HepG2 (cell line): Measurements from ENCODE around the gene MSANTD1. TPM values are rescaled to one million over a fixed set of nuclear protein-coding genes. Genes with fewer than 3 reads are reported as not detected.

Source experiments
- ARHGAP35 ChIP-seq: sonication (generic); formaldehyde crosslinking; IDR thresholded peaks from 2 replicates; pipeline ENCODE4 v1.9.0; 2022; ENCODE audit warnings: mild to moderate bottlenecking, inconsistent platforms, moderate library complexity, missing genetic modification reagents, borderline replicate concordance
- EHMT2 ChIP-seq: fragments of 200-600 bp; sonication (generic); IDR thresholded peaks from 2 replicates; pipeline ENCODE4 v1.7.0; 2017; ENCODE audit warnings: antibody characterized with exemption, low read depth, low read length, borderline replicate concordance
- EZH2 ChIP-seq: conservative IDR thresholded peaks from 2 replicates; pipeline ENCODE4 v1.6.1; 2012; ENCODE audit warnings: mild to moderate bottlenecking, low read depth, low read length, moderate library complexity
- FOXM1 ChIP-seq: sonication (generic); formaldehyde crosslinking; IDR thresholded peaks from 2 replicates; pipeline ENCODE4 v1.5.0; 2020; ENCODE audit warnings: missing genetic modification reagents
- HDAC6 ChIP-seq: fragments of 200-600 bp; sonication (generic); IDR thresholded peaks from 2 replicates; pipeline ENCODE4 v1.7.0; 2017; ENCODE audit warnings: mild to moderate bottlenecking, antibody characterized with exemption, low read length, low read depth
- KAT2B ChIP-seq: fragments of 150-350 bp; IDR thresholded peaks from 2 replicates; pipeline ENCODE4 v1.6.1; 2014; ENCODE audit warnings: low read depth, low read length, borderline replicate concordance
- KAT8 ChIP-seq: IDR thresholded peaks from 2 replicates; pipeline ENCODE4 v1.6.1; 2016; ENCODE audit warnings: missing genetic modification reagents, missing compliant biosample characterization
- MIER2 ChIP-seq: IDR thresholded peaks from 2 replicates; pipeline ENCODE4 v1.6.1; 2016; ENCODE audit warnings: missing biosample characterization, missing genetic modification reagents
- MTF2 ChIP-seq: sonication (generic); formaldehyde crosslinking; IDR thresholded peaks from 2 replicates; pipeline ENCODE4 v1.5.0; 2020; ENCODE audit warnings: missing genetic modification reagents, borderline replicate concordance
- MXD4 ChIP-seq: IDR thresholded peaks from 2 replicates; pipeline ENCODE4 v1.6.1; 2016; ENCODE audit warnings: mild to moderate bottlenecking, missing biosample characterization, missing genetic modification reagents
- NR2F1 ChIP-seq, 2 experiments: fragments of 450-650 bp in 1 of 2; formaldehyde crosslinking in 1 of 2; IDR thresholded peaks; 2 replicates each; pipeline versions ENCODE4 v1.5.0 to v1.6.1; 2016 to 2020; ENCODE audit warnings: mild to moderate bottlenecking in 1 of 2, missing compliant biosample characterization in 1 of 2, missing genetic modification reagents in 1 of 2, moderate library complexity in 1 of 2
- RBM39 ChIP-seq: fragments of 200-400 bp; formaldehyde crosslinking; IDR thresholded peaks from one replicate; pipeline ENCODE4 v1.6.1; 2018; ENCODE audit warnings: antibody characterized with exemption, mild to moderate bottlenecking, low read depth, low read length; ENCODE audit not compliant: poor library complexity, severe bottlenecking
- RCOR2 ChIP-seq: IDR thresholded peaks from 2 replicates; pipeline ENCODE4 v1.6.1; 2016; ENCODE audit warnings: missing biosample characterization, missing genetic modification reagents
- RNF2 ChIP-seq: fragments of 450-650 bp; conservative IDR thresholded peaks from 2 replicates; pipeline ENCODE4 v1.6.1; 2016; ENCODE audit warnings: low read depth
- TARDBP ChIP-seq: sonication (generic); formaldehyde crosslinking; IDR thresholded peaks from 2 replicates; pipeline ENCODE4 v1.8.0; 2022; ENCODE audit warnings: mild to moderate bottlenecking, missing genetic modification reagents
- XRCC5 ChIP-seq: fragments of 200-400 bp; formaldehyde crosslinking; optimal IDR thresholded peaks from 2 replicates; pipeline ENCODE3; 2017; ENCODE audit warnings: mild to moderate bottlenecking, low read length
- ZNF136 ChIP-seq: sonication (generic); formaldehyde crosslinking; IDR thresholded peaks from 2 replicates; pipeline ENCODE4 v1.8.1; 2022; ENCODE audit warnings: low read depth, mild to moderate bottlenecking, moderate library complexity, missing genetic modification reagents
- ZNF260 ChIP-seq: sonication (generic); formaldehyde crosslinking; IDR thresholded peaks from 2 replicates; pipeline ENCODE4 v1.4.0; 2020; ENCODE audit warnings: missing genetic modification reagents, low read depth, mild to moderate bottlenecking, borderline replicate concordance
- ZNF629 ChIP-seq: sonication (generic); formaldehyde crosslinking; conservative IDR thresholded peaks from 2 replicates; pipeline ENCODE4 v1.5.0; 2020; ENCODE audit warnings: missing genetic modification reagents
- ZNF672 ChIP-seq: sonication (generic); formaldehyde crosslinking; IDR thresholded peaks from 2 replicates; pipeline ENCODE4 v1.8.1; 2022; ENCODE audit warnings: missing genetic modification reagents
- ZNF768 ChIP-seq: sonication (generic); formaldehyde crosslinking; IDR thresholded peaks from 2 replicates; pipeline ENCODE4 v1.4.0; 2020; ENCODE audit warnings: missing genetic modification reagents
- polyA plus RNA-seq, 8 experiments: library from polyadenylated mRNA; depleted of rRNA in 3 of 8; stranded (reverse) in 7 of 8; unstranded in 1 of 8; fragments of >200 nt; fragmentation: Illumina TruSeq in 4 of 8; extraction: Trizol in 4 of 8; gene quantifications; 2 replicates each; pipeline versions ENCODE4 v1.2.1 to v1.2.3, GENCODE V29; 2011 to 2016; ENCODE audit warnings: low read depth in 4 of 8, missing spikeins in 1 of 8, mixed read lengths in 1 of 8; ENCODE audit not compliant: insufficient read depth in 1 of 8
- total RNA-seq, 5 experiments: library from RNA; depleted of rRNA; stranded (reverse); fragments of >200 nt; fragmentation: Illumina TruSeq; extraction: Trizol; gene quantifications; 2 replicates each; pipeline ENCODE4 v1.2.3, GENCODE V29; 2016; ENCODE audit warnings: low read depth in 1 of 5
- TF ChIP-seq, protein P1 (sequence below): sonication (generic); formaldehyde crosslinking; IDR thresholded peaks from 2 replicates; pipeline ENCODE4 v1.8.0; 2022; ENCODE audit warnings: missing genetic modification reagents, mild to moderate bottlenecking, moderate library complexity, borderline replicate concordance
- TF ChIP-seq, protein P2 (sequence below): sonication (generic); formaldehyde crosslinking; IDR thresholded peaks from 2 replicates; pipeline ENCODE4 v1.5.1; 2020; ENCODE audit warnings: mild to moderate bottlenecking, moderate library complexity, missing genetic modification reagents
- TF ChIP-seq, protein P3 (sequence below): IDR thresholded peaks from 2 replicates; pipeline ENCODE4 v1.6.1; 2016; ENCODE audit warnings: missing compliant biosample characterization, missing genetic modification reagents, borderline replicate concordance
- TF ChIP-seq, protein P4 (sequence below): sonication (generic); formaldehyde crosslinking; IDR thresholded peaks from 2 replicates; pipeline ENCODE4 v1.4.0; 2020; ENCODE audit warnings: missing genetic modification reagents

Gene MSANTD1
- total and polyA plus RNA-seq, 2 of the 13 experiments (the other 11 are each of a cell fraction or from before 2014, with no cell fraction given) = 0.22 to 0.40 TPM

DNA sequence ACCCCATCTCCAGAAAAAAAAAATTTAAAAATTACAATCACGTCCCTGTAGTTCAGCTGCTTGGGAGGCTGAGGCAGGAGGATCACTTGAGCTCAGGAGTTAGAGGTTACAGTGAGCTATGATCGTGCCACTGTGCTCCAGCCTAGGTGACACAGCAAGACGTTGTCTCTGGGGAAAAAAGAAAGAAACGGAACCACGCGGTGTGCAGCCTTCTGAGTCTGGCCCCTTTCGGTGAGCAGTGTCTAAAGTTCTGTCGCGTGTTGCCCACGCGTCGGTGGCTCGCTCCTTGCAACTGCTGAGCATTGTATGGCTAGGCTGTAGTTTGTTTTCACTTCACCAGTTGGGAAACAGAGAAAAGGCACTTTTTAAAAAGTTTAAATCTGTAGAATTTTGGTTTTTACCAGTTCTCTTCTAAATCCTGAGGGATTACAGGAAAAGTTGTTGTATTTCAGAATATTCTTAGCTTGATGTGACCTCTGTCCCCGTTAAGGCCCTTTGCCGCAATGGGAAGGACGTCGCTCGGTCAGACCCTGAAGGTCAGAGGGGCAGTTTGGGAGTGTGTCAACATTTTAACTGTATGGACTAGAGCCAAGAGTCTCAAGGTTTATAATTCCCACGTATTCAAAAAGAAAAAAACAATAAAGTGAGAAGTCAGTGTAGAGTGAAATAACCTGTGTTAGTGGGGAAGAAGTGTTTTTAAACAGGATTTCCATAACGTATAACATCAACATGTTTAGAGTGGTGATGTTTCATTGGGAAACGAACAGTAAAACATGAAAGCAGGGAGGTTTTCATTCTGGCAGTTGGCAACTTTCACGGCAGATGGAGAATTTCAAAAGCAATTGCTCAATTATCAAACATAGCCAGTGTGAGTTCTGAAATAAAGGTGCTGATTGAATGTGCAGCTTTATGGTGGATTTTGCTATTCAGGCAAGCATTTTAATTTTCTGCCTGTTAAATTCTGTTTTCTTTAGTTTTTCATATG is 45.8 kb upstream of the MSANTD1 start (continued):
- TF ChIP-seq KAT2B = no peak
- TF ChIP-seq, protein P1, sequence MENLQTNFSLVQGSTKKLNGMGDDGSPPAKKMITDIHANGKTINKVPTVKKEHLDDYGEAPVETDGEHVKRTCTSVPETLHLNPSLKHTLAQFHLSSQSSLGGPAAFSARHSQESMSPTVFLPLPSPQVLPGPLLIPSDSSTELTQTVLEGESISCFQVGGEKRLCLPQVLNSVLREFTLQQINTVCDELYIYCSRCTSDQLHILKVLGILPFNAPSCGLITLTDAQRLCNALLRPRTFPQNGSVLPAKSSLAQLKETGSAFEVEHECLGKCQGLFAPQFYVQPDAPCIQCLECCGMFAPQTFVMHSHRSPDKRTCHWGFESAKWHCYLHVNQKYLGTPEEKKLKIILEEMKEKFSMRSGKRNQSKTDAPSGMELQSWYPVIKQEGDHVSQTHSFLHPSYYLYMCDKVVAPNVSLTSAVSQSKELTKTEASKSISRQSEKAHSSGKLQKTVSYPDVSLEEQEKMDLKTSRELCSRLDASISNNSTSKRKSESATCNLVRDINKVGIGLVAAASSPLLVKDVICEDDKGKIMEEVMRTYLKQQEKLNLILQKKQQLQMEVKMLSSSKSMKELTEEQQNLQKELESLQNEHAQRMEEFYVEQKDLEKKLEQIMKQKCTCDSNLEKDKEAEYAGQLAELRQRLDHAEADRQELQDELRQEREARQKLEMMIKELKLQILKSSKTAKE (CRISPR knock-in tag) = no peak
- TF ChIP-seq, protein P2, sequence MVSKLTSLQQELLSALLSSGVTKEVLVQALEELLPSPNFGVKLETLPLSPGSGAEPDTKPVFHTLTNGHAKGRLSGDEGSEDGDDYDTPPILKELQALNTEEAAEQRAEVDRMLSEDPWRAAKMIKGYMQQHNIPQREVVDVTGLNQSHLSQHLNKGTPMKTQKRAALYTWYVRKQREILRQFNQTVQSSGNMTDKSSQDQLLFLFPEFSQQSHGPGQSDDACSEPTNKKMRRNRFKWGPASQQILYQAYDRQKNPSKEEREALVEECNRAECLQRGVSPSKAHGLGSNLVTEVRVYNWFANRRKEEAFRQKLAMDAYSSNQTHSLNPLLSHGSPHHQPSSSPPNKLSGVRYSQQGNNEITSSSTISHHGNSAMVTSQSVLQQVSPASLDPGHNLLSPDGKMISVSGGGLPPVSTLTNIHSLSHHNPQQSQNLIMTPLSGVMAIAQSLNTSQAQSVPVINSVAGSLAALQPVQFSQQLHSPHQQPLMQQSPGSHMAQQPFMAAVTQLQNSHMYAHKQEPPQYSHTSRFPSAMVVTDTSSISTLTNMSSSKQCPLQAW (CRISPR knock-in tag) = 0 out of 2 replicates have a peak, but pooled peaks have one; percentile 44
- TF ChIP-seq ZNF260 (CRISPR knock-in tag) = no peak
- TF ChIP-seq RNF2 = no peak
- TF ChIP-seq, protein P3, sequence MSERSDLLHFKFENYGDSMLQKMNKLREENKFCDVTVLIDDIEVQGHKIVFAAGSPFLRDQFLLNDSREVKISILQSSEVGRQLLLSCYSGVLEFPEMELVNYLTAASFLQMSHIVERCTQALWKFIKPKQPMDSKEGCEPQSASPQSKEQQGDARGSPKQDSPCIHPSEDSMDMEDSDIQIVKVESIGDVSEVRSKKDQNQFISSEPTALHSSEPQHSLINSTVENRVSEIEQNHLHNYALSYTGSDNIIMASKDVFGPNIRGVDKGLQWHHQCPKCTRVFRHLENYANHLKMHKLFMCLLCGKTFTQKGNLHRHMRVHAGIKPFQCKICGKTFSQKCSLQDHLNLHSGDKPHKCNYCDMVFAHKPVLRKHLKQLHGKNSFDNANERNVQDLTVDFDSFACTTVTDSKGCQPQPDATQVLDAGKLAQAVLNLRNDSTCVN (CRISPR knock-in tag) = no peak
- 0 out of 2 replicates have a peak, but pooled peaks have one; percentile 54 for TF ChIP-seq TARDBP (CRISPR knock-in tag)
- no peak for TF ChIP-seq KAT8
- TF ChIP-seq FOXM1 = no peak
- 0 out of 2 replicates have a peak, but pooled peaks have one; percentile 51 for TF ChIP-seq EHMT2
- no peak for TF ChIP-seq HDAC6
- TF ChIP-seq NR2F1 (CRISPR knock-in tag; IDR thresholded peaks at IDR 0.05) = peak; percentile 43 to 67; a peak in 2 of 4 replicates
- TF ChIP-seq ARHGAP35 (CRISPR knock-in tag) = no peak
- TF ChIP-seq XRCC5 = no peak
- no peak for TF ChIP-seq MIER2 (CRISPR knock-in tag)
- no peak for TF ChIP-seq EZH2
- no peak for TF ChIP-seq ZNF136 (CRISPR knock-in tag)
- TF ChIP-seq MXD4 (CRISPR knock-in tag) = no peak
- TF ChIP-seq, protein P4, sequence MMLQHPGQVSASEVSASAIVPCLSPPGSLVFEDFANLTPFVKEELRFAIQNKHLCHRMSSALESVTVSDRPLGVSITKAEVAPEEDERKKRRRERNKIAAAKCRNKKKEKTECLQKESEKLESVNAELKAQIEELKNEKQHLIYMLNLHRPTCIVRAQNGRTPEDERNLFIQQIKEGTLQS = no peak
- TF ChIP-seq MTF2 = no peak
- no peak for TF ChIP-seq ZNF672 (CRISPR knock-in tag)
- no peak for TF ChIP-seq RCOR2 (CRISPR knock-in tag)
- no peak for TF ChIP-seq ZNF629 (CRISPR knock-in tag)
- no peak; the same call in 1 of the 2 replicates for TF ChIP-seq ZNF768 (CRISPR knock-in tag)
- no peak for TF ChIP-seq RBM39
